ENCODE results near the gene RBBP6.

DNA sequence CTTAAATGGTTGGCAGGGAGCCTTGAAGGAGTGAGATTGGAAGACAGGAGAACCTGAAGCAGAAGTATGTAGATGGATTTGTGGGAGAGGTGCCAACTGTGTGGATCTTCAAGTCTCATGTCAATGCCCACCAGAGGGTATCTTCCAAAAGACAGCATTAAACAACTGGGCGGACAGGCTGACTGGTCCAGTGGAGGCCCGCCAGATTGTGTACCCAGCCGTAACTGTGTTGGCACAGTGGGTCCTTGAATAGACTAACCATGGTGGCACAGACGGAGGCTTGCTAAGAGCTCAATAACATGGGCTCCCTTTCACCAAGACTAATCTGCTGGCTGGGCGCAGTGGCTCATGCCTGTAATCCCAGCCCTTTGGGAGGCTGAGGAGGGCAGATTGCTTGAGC is 24.2 kb upstream of the RBBP6 start:
- TF ChIP-seq CTCF (IDR thresholded peaks at IDR 0.05) (no peak), POLR2A (IDR thresholded peaks at IDR 0.05) (no peak)

Measured in esophagus squamous epithelium (tissue), 4 donors.